Smooth muscle cell (in vitro differentiated cells): Measurements from ENCODE around the gene PIGR. TPM values are rescaled to one million over a fixed set of nuclear protein-coding genes. Genes with fewer than 3 reads are reported as not detected.

Experiments
- DNase-seq: peaks from one replicate; lab custom pipeline; 2025; ENCODE audit not compliant: unreplicated experiment; lab: John Stamatoyannopoulos, UW
- H2AFZ ChIP-seq: fragments of 200-600 bp; sonication (generic); 2 replicates; pipeline ENCODE4 v1.6.0; 2016; ENCODE audit warnings: antibody characterized with exemption, low read depth, mild to moderate bottlenecking
- H3F3A ChIP-seq: fragments of 200-600 bp; sonication (generic); 2 replicates; pipeline ENCODE4 v1.6.0; 2017; ENCODE audit warnings: antibody characterized with exemption, low read depth
- H3K27ac ChIP-seq: fragments of 200-600 bp; sonication (generic); 2 replicates; pipeline ENCODE4 v1.5.1; 2016; ENCODE audit warnings: low read depth, mild to moderate bottlenecking
- H3K27me3 ChIP-seq: fragments of 200-600 bp; sonication (generic); 2 replicates; pipeline ENCODE4 v1.6.1; 2016; ENCODE audit warnings: low read depth, mild to moderate bottlenecking
- H3K36me3 ChIP-seq: fragments of 200-600 bp; sonication (generic); 2 replicates; pipeline ENCODE4 v1.5.1; 2016; ENCODE audit warnings: low read depth
- H3K4me1 ChIP-seq: fragments of 200-600 bp; sonication (generic); 2 replicates; pipeline ENCODE4 v1.5.1; 2016; ENCODE audit warnings: low read depth
- H3K4me2 ChIP-seq: fragments of 200-600 bp; sonication (generic); 2 replicates; pipeline ENCODE4 v1.6.0; 2016; ENCODE audit warnings: mild to moderate bottlenecking
- H3K4me3 ChIP-seq: fragments of 200-600 bp; sonication (generic); 2 replicates; pipeline ENCODE4 v1.5.1; 2016; ENCODE audit warnings: mild to moderate bottlenecking
- H3K79me2 ChIP-seq: fragments of 200-600 bp; sonication (generic); 2 replicates; pipeline ENCODE4 v1.6.0; 2016; ENCODE audit warnings: low read depth, mild to moderate bottlenecking
- H3K9ac ChIP-seq: fragments of 200-600 bp; sonication (generic); 2 replicates; pipeline ENCODE4 v1.6.0; 2016; ENCODE audit warnings: low read depth
- H3K9me3 ChIP-seq: fragments of 200-600 bp; sonication (generic); replicated peaks from 2 replicates; pipeline ENCODE4 v1.5.1; 2016; ENCODE audit warnings: low read depth
- H4K20me1 ChIP-seq: fragments of 200-600 bp; sonication (generic); 2 replicates; pipeline ENCODE4 v1.6.0; 2016; ENCODE audit warnings: low read depth
- WGBS: methylation state at CpG from one replicate; pipeline ENCODE4 v1.1.7; 2016; ENCODE audit warnings: low lambda C conversion rate; 5-methylcytosine and 5-hydroxymethylcytosine counted together
- polyA plus RNA-seq: library from polyadenylated mRNA; unstranded; fragments of >200 nt; fragmentation: Nextera tagmentation; extraction: Ambion mirVana; gene quantifications from 2 replicates; pipeline ENCODE4 v1.2.1, GENCODE V29; 2016
- total RNA-seq: library from RNA; depleted of rRNA; stranded (reverse); fragments of >200 nt; gene quantifications from 2 replicates; pipeline ENCODE4 v1.2.3, GENCODE V29; 2014
- TF ChIP-seq, protein P1 (sequence below): fragments of 200-600 bp; sonication (generic); IDR thresholded peaks from 2 replicates; pipeline ENCODE4 v1.5.1; 2017; ENCODE audit warnings: borderline replicate concordance, mild to moderate bottlenecking, antibody characterized with exemption; ENCODE audit not compliant: insufficient read depth, poor library complexity, severe bottlenecking

PIGR gene
- total and polyA plus RNA-seq, 2 experiments from 2014 or later = not detected

DNA sequence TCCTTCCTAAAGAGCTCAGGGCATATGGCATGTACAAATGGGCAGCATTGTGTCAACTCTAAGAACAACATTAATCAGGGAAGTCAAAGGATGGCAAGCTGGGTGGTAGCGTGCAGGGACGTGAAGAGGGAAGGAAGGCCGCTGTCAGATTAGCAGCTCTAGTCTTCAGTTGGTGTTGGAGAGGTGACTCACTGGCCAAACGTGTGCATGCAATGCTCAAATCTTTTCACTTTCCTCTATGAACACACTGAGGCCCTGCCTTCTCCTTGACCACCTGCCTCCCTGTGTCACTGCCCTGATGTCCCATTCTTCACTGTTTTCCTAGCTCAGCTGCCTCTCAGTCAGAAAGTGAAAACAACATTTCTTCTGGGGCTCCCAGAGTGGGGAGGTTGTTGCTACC, 5.9 kb upstream of the PIGR start:
- Histone ChIP-seq H3K4me2 (no peak overlapping the region), H4K20me1 (no peaks in the 10 kb centered on the region), H3K9me3 (no peaks in the 10 kb centered on the region), H3K4me1 (peaks cover 4% of the 10 kb centered on the region), H3K9ac (no peak overlapping the region), H3K36me3 (no peaks in the 10 kb centered on the region), H3K27ac (no peak overlapping the region), H3K4me3 (no peak overlapping the region), H3K27me3 (peaks cover 26% of the 10 kb centered on the region), H3K79me2 (no peaks in the 10 kb centered on the region), H2AFZ (no peak overlapping the region), H3F3A (no peaks in the 10 kb centered on the region)
- TF ChIP-seq, protein P1, sequence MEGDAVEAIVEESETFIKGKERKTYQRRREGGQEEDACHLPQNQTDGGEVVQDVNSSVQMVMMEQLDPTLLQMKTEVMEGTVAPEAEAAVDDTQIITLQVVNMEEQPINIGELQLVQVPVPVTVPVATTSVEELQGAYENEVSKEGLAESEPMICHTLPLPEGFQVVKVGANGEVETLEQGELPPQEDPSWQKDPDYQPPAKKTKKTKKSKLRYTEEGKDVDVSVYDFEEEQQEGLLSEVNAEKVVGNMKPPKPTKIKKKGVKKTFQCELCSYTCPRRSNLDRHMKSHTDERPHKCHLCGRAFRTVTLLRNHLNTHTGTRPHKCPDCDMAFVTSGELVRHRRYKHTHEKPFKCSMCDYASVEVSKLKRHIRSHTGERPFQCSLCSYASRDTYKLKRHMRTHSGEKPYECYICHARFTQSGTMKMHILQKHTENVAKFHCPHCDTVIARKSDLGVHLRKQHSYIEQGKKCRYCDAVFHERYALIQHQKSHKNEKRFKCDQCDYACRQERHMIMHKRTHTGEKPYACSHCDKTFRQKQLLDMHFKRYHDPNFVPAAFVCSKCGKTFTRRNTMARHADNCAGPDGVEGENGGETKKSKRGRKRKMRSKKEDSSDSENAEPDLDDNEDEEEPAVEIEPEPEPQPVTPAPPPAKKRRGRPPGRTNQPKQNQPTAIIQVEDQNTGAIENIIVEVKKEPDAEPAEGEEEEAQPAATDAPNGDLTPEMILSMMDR = no peak
- DNase-seq = no peak
- WGBS = 49% methylated on average over 4 of the region's 4 CpGs

DNA sequence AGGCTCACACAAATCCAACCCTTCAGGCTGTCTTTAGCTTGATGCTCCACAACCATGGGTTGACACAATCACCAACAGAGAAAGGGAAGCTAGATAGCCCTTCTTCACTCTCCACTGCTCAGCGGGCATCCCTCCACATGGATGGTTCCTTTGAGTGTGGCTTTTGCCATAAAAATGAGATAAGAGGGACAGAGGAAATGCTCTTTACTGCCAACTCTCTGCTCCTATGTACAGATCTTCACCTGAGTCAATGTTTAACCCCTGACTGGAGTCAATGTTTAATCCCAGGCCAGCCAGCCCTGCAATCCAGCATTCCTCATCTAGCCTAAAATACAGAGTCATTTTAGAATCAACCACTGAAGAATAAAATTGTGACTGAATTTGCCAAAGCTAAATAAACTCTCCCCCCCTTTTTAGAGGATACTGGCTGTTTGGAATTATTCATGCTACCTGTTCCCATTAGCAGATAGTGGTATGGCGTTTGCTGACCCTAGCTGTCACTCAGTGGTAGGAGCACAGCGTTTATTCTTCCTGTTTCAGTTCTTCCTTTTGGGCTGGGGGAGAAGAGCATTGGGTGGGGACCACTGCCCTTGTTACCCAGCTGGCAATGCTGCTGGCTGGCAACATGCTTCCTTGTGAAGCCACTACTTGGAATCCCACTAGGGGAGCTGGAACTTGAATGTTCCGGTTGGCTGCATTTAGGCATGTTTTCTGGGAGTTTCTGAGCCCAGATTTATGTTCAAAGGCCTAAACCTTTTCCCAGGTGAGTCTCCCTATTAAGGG, 5.2 kb upstream of the PIGR start:
- no peak for DNase-seq
- no peaks in the 10 kb centered on the region for H3K9me3 ChIP-seq
- H3K27me3 ChIP-seq = peaks cover 33% of the 10 kb centered on the region
- H2AFZ ChIP-seq = no peak overlapping the region
- H3F3A ChIP-seq = no peaks in the 10 kb centered on the region
- no peak overlapping the region for H3K4me3 ChIP-seq
- H3K4me1 ChIP-seq = peaks cover 4% of the 10 kb centered on the region
- H3K36me3 ChIP-seq = no peaks in the 10 kb centered on the region
- H4K20me1 ChIP-seq = no peaks in the 10 kb centered on the region
- 95% methylated on average over 4 of the region's 4 CpGs for WGBS
- no peaks in the 10 kb centered on the region for H3K79me2 ChIP-seq
- TF ChIP-seq, protein P1 = no peak
- H3K9ac ChIP-seq = no peak overlapping the region
- no peak overlapping the region for H3K4me2 ChIP-seq
- H3K27ac ChIP-seq = no peak overlapping the region

DNA sequence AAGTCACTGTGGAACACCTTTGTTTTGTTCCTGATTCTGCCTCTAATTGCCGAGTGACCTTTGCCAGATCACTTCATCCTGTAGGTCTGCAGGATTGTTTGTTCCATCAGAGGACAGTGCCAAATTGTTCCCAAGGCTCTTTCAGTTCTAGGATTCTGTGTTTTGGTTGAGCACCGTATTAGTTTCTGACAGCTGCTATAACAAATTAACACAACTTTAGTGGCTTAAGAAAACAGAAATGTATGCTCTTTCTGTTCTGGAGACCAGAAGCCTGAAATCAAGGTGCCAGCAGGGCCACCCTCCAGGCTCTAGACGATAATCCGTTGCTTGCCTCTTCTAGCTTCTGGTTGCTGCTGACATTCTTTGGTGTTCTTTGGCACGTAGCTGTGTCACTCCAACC, 3.4 kb upstream of the PIGR start:
- Histone ChIP-seq H3F3A (no peaks in the 10 kb centered on the region), H3K27ac (no peak overlapping the region), H3K9ac (no peak overlapping the region), H3K9me3 (no peaks in the 10 kb centered on the region), H4K20me1 (no peaks in the 10 kb centered on the region), H3K79me2 (no peaks in the 10 kb centered on the region), H3K4me2 (no peak overlapping the region), H3K4me3 (no peak overlapping the region), H3K27me3 (peaks cover 52% of the 10 kb centered on the region), H3K36me3 (no peaks in the 10 kb centered on the region), H3K4me1 (no peaks in the 10 kb centered on the region), H2AFZ (no peak overlapping the region)
- TF ChIP-seq, protein P1 = no peak
- 92% methylated on average over 5 of the region's 5 CpGs for WGBS
- DNase-seq = no peak

DNA sequence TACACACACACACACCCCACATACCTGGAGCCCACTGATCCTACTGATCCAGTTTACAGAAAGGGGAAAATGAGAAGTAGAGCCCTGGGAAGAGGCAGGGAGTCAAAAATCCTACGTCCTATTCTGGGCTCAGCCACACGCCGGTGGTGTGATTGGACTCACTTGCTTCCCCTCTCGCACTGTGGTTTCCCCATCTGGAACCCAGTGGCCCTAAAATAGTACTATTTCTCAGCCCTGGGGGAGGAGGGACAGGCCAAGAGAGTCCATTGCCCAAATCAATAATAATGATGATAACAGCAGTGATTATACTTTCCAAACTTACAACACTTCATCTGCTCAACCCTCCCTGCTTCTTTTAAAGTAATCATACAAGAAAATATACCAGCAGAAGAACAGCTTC, 2.9 kb upstream of the PIGR start:
- WGBS = 95% methylated on average over 4 of the region's 4 CpGs
- TF ChIP-seq, protein P1 = no peak
- H3K27me3 ChIP-seq = peaks cover 56% of the 10 kb centered on the region
- no peaks in the 10 kb centered on the region for H3K36me3 ChIP-seq
- H3K9me3 ChIP-seq = no peaks in the 10 kb centered on the region
- H4K20me1 ChIP-seq = no peaks in the 10 kb centered on the region
- no peak overlapping the region for H3K4me3 ChIP-seq
- no peak overlapping the region for H3K27ac ChIP-seq
- no peaks in the 10 kb centered on the region for H3K79me2 ChIP-seq
- H3F3A ChIP-seq = no peaks in the 10 kb centered on the region
- H3K4me2 ChIP-seq = no peak overlapping the region
- H3K9ac ChIP-seq = no peak overlapping the region
- DNase-seq = no peak
- H3K4me1 ChIP-seq = no peaks in the 10 kb centered on the region
- H2AFZ ChIP-seq = no peak overlapping the region
